Activated T-helper 17 cell treated with anti-CD3 and anti-CD28 coated beads, Interleukin-2, amount 50 U/mL, for 72 hours (primary cell): ENCODE data around the gene MAB21L4. TPM values are rescaled to one million over a fixed set of nuclear protein-coding genes. Genes with fewer than 3 reads are reported as not detected.

ENCODE experiments used
- ATAC-seq: fragments of 150-1000 bp; cut with Tn5 transposase; replicated peaks from 2 replicates; pipeline ENCODE4 v1.10.0; 2021; ENCODE audit warnings: mild to moderate bottlenecking, moderate library complexity
- H3K27ac Mint-ChIP-seq: one replicate; pipeline ENCODE4 v1.8.0; 2022; ENCODE audit warnings: mixed read lengths
- H3K27me3 Mint-ChIP-seq: one replicate; pipeline ENCODE4 v1.8.0; 2022; ENCODE audit warnings: mixed read lengths
- H3K36me3 Mint-ChIP-seq: one replicate; pipeline ENCODE4 v1.8.0; 2022; ENCODE audit warnings: low read depth, mild to moderate bottlenecking, mixed read lengths
- H3K4me1 Mint-ChIP-seq: one replicate; pipeline ENCODE4 v1.8.0; 2022; ENCODE audit warnings: mixed read lengths
- H3K4me3 Mint-ChIP-seq: one replicate; pipeline ENCODE4 v1.8.0; 2022; ENCODE audit warnings: mild to moderate bottlenecking, mixed read lengths
- H3K9me3 Mint-ChIP-seq: one replicate; pipeline ENCODE4 v1.8.0; 2022; ENCODE audit warnings: mixed read lengths
- total RNA-seq, 2 donors: library from RNA; stranded (reverse); gene quantifications; one replicate each; pipeline ENCODE4 v1.2.3, GENCODE V29; 2022

MAB21L4 gene
- total RNA-seq, 2 donors from 2014 or later = not detected

DNA sequence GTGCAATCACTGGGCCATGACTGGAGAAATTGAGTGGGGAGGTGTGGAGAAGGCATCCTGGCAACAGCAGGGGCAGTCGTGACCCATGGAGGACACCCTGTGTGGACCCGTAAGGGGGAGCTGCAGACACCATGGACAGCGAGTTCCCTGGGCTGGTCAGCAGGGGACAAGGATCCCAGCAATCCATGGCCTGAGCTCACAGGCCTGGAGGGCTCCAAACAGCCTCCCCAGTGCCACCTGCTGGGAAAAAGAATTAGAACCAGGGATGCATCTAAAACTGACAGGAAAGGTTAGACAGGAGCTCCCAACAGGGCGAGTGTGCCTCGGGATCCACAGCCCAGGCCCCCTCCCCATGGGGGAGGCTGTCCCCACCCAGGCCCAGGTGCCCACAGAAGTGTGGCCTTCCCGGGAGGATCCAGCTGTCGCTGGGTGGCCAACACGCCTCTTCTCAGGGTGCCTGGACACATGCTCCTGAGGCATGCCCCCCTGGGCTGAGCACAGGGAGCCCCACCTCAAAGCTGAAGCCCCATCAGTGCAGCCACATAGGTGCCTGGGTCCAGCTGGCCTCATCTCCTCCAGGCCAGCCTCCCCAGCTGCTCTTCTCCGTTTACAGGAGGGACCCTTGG, 55.4 kb downstream of the MAB21L4 start:
- Mint-ChIP-seq H3K36me3 (no peaks in the 10 kb centered on the region), H3K27me3 (peaks cover 3% of the 10 kb centered on the region), H3K9me3 (no peaks in the 10 kb centered on the region), H3K27ac (no peak overlapping the region), H3K4me3 (no peak overlapping the region), H3K4me1 (no peaks in the 10 kb centered on the region)
- no peak for ATAC-seq

DNA sequence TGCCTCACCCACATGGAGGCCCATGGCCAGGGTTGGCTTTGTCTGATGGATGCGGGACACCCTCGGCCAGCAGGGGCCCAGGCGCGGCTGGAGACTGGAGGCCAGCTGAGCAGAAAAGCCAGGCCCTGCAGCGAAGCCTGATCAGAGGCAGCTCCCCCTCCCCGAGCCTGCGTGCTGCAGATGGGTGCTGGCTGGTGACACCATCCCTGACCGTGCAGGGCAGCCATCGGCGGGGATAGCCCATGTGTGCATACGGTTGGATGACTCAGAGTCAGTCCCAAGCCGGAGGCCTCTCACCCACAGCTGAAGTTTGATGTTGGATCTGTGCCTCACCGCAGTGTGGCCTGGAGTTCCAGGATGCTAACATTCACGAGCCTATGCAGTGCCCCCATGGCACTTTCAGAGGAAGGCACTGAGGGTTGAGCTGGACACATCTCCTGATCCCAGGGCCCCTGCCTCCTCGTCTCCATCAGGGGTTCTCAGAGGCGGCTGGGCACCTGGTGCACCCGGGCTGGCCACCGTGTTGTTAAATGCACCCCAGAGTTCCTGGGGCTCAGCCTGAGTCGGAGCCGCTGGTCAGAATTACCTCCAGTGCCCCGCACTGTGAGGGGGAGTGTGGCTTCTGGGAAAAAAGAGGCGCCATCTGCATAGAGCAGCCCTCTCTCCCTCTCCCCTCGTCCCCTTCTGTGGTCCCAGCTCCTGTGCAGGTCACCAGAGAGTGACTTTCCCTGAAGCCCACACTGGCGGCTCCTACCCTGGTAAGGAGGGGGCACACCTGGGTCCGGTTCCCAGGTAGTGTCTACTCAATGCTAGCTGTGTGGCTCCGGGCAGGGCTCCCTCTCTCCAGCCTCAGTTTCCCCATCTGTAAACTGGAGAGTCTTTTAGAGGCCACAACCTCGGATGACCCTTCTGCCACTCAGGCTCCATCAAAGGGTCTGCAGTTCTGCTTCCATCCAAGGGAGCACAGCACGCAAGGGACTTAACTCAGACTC, 56.5 kb downstream of the MAB21L4 start:
- Mint-ChIP-seq H3K9me3 (no peaks in the 10 kb centered on the region), H3K36me3 (no peaks in the 10 kb centered on the region), H3K4me3 (no peak overlapping the region), H3K27me3 (peaks cover 3% of the 10 kb centered on the region), H3K27ac (no peak overlapping the region), H3K4me1 (no peaks in the 10 kb centered on the region)
- ATAC-seq = no peak

DNA sequence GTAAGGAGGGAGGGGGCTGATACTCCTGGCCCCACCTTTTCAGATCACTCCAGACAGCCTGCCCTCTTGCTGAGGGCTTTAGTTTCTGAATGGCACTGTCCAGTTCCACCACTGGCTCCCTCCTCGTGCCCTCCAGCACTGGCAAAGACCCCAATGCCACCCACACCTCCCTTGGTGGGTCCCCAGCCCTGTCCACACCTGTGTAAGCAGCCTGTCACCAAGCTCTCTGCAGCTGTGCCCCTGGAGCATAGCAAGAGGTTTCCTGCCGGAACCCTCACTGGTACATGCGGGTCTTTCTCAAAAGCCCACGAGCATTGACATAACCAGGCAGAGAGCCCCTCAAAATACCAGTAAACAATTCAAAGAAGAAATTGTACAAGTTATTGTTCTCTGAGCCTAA, 58.3 kb downstream of the MAB21L4 start:
- Mint-ChIP-seq H3K27ac (no peak overlapping the region), H3K36me3 (no peaks in the 10 kb centered on the region), H3K4me3 (no peak overlapping the region), H3K4me1 (no peaks in the 10 kb centered on the region), H3K9me3 (no peaks in the 10 kb centered on the region), H3K27me3 (peaks cover 3% of the 10 kb centered on the region)
- no peak for ATAC-seq

DNA sequence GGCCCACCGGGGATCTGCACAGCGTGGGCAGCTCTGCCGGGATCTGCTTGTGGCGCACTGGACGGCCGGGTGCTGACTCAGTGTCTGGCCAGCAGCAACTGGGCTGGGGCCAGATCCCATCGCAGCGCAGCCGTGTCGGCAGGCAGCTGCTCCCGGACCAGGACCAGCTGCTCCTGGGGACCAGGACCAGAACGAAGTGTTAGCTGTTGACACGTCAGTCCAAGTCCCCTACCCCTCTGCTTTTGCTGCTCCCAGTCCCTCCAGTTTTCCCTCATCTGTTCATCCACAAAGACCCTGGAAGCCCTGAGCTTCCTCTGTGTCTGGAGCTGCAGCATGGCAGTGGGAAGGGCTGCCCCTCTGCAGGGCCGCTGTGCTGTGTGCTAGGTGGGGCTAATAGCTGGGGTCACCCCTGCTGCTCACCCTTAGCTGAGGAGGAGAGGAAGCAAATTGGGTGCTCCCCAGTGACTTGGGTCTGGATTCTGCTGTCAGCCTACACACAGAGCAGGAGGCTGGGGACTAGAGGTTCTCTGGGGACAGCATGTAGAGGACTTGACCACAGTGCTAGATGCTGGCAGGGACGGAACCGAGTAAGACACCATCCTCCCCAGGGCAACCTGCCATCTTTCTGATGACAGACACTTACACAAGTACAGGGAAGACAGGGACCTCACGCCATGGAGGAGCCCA, 59.0 kb downstream of the MAB21L4 start:
- H3K36me3 Mint-ChIP-seq = no peaks in the 10 kb centered on the region
- H3K9me3 Mint-ChIP-seq = no peaks in the 10 kb centered on the region
- no peak overlapping the region for H3K27ac Mint-ChIP-seq
- H3K27me3 Mint-ChIP-seq = no peaks in the 10 kb centered on the region
- no peak for ATAC-seq
- no peaks in the 10 kb centered on the region for H3K4me1 Mint-ChIP-seq
- no peak overlapping the region for H3K4me3 Mint-ChIP-seq

Other genes with a start within 250 kb of the MAB21L4 start
- not detected for gene AQP12B, start 213.3 kb downstream of the MAB21L4 start, total RNA-seq
- gene AQP12A, start 204.3 kb downstream of the MAB21L4 start, total RNA-seq = not detected
- 1 to 10 TPM in 1 of 2 donors, under 1 TPM in 1; 0.37 to 1.1 TPM for gene KIF1A, start 75.9 kb downstream of the MAB21L4 start, total RNA-seq
- gene AGXT, start 27.3 kb downstream of the MAB21L4 start, total RNA-seq = not detected
- not detected for gene CROCC2, start 10.2 kb upstream of the MAB21L4 start, total RNA-seq
- gene SNED1, start 102.5 kb upstream of the MAB21L4 start, total RNA-seq = 1 to 10 TPM; 3.0 to 4.8 TPM
- 10 to 100 TPM; 36.4 to 86.5 TPM for gene MTERF4, start 206.1 kb upstream of the MAB21L4 start, total RNA-seq